GM20000 (cell line): ENCODE measurements around the gene MORC3.
"Not testable (repeated sequence)": the region's sequence is repeated elsewhere in the genome, so short reads cannot be mapped to it uniquely, and the experiment has no call there.

Experiments used
- DNase-seq: peaks from one replicate; pipeline ENCODE4 v3.0.0; 2012; ENCODE audit warnings: low spot score
- CTCF ChIP-seq: IDR thresholded peaks from 2 replicates; pipeline ENCODE4 v1.5.1; 2012; ENCODE audit warnings: mild to moderate bottlenecking, control low read depth; ENCODE audit errors: extremely low read depth, missing control alignments

MORC3 gene

GRCh38 chr21:36338975-36339374 lies 19.0 kb downstream of the MORC3 start:
- no peak for TF ChIP-seq CTCF
- no peak for DNase-seq

GRCh38 chr21:36342581-36342980 lies 22.6 kb downstream of the MORC3 start:
- not testable (repeated sequence) for DNase-seq

- no peak for DNase-seq
- TF ChIP-seq CTCF: no peak
These were observed 24.9 kb downstream of the MORC3 start for GRCh38 chr21:36344931-36345330.

- no peak for DNase-seq
- TF ChIP-seq CTCF: no peak
These were observed 27.4 kb downstream of the MORC3 start for GRCh38 chr21:36347278-36347961.

- no peak for TF ChIP-seq CTCF
- no peak for DNase-seq
These were observed 27.9 kb downstream of the MORC3 start for GRCh38 chr21:36347962-36348328.

- no peak for DNase-seq
- no peak for TF ChIP-seq CTCF
These were observed 29.3 kb downstream of the MORC3 start for GRCh38 chr21:36349315-36349714.

GRCh38 chr21:36350282-36350910 lies 30.4 kb downstream of the MORC3 start:
- DNase-seq: no peak
- TF ChIP-seq CTCF: no peak
